ENCODE data around the gene LCP2.
"Not testable (repeated sequence)": the region's sequence is repeated elsewhere in the genome, so short reads cannot be mapped to it uniquely, and the experiment has no call there.

The LCP2 gene

DNA sequence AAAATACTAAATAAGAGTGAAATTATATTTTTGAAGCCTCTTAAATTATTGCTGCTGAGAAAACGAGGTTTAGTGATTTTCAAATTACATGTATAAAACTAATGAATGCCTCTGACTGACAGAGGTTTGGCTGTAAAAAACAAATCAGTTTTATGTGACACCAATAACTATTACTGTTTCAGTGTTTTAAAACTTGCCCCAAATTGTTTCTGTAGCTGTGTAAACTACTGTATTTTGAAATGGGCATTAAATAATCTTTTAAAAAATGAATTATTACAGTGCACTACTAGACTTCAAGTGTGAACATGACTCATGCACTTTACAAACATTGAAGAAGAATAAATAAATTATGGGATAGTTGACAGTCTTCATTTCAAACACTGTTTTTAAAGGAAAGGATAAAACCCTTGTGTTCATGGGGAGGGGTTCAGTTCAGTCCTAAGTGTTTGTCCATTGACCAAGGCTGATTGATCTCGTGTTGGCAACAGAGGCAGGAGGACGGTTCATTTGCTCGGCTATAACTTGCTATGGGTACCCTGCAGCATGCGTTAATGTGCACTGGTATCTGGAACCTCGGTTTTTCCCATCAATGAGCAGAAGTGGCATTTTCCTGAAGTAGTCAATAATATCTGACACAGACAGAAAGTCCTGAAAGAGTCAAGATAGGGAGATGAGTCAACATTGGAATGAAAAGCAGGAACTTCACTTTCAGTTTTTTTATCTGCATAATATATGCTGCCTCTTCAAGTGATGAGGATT, 49.2 kb downstream of the LCP2 start:
- no peak for DNase-seq (ENCODE audit: low read depth in 2 of 2)

DNA sequence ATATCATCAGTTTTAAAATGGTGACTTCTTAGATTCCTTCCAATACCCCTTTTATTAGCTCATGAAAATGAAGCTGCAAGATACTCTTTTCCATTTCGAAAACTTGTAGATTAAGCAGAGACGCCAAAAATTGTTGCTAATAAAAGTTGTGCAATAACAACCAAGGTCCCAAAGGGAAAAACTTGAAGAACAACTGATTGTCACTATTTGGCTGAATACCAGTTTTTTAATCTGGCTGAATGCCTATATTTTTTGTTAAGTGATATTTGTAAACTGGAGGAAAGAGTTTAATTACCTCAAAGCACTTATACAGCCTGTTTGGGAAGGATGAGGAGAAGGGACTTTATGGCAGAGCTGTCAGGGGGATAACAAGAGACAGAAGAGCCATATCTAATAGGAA, 50.2 kb downstream of the LCP2 start:
- no peak for DNase-seq (ENCODE audit: low read depth in 2 of 2)

DNA sequence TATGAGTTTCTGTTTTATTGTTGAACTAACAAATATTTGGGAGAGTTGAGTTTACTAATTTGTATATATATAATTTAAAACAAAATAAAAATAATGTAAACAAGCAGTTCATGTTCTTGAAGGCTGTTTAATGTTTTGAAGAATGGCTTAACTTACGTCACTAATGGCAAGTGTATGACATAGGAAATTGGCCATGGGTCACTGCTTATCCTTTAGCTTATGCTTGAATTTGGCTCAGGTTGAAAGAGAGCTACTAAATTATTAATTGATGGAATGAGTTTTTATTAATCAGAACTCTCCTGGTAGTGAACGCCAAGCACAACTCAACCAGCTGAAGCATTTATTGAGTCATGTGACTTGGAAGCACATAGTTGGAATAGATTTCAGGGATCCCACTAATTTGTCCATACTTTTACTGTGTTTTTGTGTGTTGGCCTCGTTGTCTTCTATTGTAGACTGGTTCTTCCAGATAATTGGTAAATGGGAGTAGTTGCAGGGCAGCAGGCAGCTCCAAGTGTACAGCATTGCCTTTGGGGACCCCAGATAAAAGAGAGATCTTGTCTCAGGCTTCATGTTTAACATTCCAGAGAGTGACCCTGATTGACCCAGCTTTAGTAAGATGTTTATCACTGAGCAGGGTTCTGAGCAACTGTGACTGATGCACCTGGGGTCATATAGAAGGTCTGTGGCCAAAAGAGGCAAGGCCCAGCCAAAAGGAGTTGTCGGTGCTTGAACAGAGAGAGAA, 51.3 kb downstream of the LCP2 start:
- no peak for DNase-seq (ENCODE audit: low read depth in 2 of 2)

DNA sequence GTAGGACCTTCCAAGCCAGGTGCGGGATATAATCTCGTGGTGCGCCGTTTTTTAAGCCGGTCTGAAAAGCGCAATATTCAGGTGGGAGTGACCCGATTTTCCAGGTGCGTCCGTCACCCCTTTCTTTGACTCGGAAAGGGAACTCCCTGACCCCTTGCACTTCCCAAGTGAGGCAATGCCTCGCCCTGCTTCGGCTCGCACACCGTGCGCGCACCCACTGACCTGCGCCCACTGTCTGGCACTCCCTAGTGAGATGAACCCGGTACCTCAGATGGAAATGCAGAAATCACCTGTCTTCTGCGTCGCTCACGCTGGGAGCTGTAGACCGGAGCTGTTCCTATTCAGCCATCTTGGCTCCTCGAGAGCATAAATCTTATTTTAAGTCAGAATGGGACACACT, 52.1 kb downstream of the LCP2 start:
- DNase-seq (ENCODE audit: low read depth in 2 of 2): not testable (repeated sequence)

DNA sequence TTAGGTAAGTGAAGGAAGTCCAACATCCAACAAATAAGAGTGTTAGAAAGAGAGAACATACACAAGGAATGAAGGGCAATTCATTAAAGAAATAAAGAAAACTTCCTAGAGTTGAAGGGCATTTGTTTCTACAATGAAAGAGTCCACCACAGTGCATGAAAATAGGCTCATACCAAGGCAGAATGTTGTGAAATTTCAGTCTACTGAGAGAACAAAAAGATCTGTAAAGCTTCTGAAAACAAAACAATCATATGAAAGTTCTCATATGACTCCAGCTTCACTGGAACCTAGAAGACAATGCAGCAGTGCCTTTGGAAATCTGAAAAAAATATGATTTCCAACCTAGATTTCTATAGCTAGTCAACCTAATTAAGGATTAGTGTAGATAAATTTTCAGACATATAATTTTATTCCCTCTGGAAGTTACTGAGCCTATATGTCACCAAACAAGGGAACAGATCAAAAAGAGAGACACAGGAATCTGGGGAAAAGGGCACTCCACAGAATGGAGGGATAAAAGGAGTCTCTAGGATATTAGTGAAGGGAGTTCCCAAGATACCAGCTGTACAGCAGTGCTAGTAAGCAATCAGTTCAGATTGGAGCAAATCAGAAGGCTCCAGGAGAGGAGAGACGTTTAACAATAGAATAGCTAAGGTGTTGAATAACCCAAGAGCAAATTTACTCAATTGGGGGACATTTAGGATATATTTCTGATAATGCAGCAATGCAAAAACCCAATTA, 59.0 kb downstream of the LCP2 start:
- no peak for DNase-seq (ENCODE audit: low read depth in 2 of 2)

DNA sequence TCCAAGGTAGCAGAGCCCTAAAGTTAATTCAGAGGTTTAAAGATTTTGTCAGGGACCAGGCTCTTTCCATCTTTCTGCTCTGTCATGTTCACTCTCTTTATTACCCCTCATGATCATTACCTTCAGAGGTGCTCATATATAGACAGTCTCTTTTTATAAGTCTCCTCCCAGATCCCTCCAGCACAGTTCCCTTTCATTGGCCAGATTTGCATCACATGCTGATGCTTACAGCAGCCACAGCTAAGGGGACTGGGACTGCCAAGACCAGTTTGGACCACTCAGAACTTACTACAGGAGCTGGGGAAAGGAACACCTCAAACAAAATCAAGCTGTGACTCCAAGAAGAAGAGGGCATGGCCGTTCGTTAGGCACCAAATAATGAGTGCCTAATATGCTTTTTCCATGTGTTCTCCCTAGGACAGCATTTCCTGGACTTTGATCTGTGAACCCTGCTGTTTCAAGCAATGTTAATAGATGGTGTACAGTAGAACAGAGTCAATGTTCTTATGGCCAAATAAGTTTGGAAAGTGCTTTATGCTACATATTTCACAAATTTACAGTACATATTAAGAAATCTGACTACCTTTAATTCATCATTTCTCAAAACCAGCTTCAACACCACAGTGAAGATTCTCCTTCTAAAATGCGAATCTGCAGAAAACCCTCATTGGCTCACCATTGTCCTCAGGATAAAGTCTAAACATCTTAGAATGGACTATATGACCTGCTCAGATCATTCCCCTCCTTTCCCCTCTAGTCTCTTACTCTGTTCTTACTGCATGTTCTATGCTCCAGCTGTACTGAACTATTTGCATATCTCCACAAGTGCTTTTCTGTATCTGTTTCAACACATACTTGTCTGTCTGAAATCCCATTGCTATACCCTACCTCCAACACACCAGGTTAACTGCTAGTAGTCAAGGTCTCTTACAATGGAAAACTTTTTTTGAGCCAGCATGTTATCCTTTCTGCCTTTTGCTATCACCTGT, 61.4 kb downstream of the LCP2 start:
- DNase-seq (ENCODE audit: low read depth in 2 of 2): no peak

DNA sequence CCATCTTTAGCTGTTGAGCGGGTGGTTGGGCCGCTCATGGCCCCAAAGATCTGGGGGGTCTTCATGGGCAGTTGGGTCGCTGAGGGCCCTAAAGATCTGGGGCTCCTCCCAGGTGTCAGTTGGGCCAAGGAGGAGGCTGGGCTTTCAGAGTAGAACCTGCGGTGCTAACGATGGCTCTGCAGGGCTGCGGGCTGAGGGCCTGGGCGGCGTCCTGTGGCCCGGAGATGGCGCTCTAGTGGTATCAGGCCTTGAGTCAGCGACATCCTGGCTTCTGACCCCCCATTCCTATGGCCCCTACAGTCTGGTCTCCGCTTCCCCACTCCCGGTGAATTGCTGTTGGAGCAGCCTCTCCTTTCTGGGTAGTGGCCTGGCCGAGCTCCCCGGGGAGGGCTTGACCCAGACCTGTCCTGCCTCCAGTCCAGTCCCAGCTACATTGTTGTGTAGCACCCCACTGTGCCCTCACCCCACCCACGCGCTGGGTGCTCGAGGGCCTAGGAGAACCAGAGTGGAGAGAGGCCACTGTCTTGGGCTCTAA, 64.2 kb downstream of the LCP2 start:
- no peak for DNase-seq (ENCODE audit: low read depth in 2 of 2)

DNA sequence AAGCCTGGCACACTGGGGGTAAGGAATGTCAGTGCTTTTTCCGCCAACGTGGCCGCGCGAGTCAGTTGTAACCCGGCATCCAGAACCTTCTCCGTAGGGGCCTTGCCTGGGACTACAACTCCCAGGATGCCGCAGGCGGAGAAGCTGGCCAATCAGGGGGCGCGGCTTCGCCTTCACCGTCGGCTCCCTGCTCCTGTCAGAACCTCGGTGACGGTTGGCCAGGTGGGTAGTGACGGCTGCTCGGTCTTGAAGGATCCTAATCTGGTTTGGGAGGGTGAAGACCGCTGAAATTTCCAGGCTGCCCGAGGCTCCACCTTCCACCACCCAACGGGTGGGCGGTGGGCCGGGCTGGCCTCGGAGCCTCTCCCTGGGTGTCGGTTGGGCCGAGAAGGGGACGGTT, 64.8 kb downstream of the LCP2 start, which contains the start of gene C5orf58:
C5orf58 (plus strand) TSS at position 200 of the 400 bp plus-strand sequence. CDS start 1,992 bp downstream, outside the sequence.
- no peak for DNase-seq (ENCODE audit: low read depth in 2 of 2)

DNA sequence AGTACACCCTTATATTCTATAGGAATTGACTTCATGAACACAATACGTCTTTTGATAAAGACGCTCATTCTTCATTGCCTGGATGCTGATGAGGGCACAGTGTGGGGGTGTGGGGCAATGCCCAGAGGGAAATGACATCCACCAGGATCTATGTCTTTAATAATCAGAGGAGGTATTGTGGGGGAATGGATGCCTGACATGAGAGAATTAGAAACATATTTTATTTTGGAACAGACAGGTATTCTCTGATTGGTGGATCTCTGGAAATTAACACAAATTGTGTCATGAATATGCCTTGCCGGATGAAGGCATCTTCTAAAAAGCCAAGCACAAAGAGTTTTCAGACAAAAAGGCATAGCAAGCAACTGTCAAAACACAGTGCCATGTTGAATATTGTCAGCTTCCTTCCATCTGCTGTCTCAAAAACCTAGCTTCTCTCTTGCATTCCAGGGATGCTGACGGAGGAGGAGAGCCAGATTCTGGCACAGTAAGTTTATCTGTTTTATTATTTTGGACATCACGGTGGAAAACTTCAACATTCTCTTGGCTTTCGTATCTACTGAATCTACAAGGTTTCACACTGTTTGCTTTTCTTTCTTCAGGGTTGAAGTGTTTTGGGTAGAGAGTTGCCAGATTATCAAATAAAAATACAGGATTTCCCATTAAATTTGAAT, 68.7 kb downstream of the LCP2 start:
- no peak for DNase-seq (ENCODE audit: low read depth in 2 of 2)

DNA sequence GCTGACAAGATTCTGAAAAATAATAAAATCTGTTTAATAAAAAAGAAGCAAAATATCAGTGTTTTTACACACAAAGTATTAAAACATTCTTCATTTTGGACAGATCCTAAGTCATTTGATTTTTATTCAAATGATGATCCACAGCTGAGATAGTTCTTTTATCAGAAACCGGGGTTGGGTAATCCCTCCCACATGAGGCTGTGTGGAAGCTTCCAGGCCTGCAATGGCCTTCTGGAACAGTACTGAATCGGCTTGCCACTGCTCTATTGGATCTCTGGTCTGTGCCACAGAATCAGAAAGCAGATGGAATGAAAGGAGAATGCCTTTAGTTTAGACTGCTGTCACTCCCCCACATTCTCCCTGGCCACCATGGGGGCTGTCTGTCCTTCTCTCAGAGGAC, 70.9 kb downstream of the LCP2 start:
- no peak for DNase-seq (ENCODE audit: low read depth in 2 of 2)

DNA sequence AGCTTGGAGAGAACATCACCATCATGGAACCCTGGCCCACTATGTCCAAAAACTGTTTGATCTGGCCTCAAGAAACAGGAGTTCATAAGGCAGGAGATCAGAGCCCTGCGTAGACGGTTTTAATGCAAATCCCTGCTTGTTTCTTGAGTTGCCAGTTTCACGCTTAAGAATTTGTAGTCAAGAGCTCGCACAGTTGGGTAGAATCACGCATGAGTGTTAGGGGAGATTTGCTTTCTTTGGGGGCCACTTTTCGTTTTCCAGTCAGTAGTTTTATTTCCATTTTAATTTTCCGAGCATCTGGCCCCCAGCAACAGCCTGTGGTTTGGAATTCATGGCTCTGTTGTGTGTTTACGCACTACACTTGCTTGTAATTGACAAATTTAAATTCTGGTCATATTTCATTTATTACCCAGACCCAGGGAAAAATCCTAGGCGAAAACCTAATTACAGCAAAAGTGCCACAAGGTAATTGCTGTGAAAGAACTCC, 71.4 kb downstream of the LCP2 start:
- DNase-seq (ENCODE audit: low read depth in 2 of 2): no peak

DNA sequence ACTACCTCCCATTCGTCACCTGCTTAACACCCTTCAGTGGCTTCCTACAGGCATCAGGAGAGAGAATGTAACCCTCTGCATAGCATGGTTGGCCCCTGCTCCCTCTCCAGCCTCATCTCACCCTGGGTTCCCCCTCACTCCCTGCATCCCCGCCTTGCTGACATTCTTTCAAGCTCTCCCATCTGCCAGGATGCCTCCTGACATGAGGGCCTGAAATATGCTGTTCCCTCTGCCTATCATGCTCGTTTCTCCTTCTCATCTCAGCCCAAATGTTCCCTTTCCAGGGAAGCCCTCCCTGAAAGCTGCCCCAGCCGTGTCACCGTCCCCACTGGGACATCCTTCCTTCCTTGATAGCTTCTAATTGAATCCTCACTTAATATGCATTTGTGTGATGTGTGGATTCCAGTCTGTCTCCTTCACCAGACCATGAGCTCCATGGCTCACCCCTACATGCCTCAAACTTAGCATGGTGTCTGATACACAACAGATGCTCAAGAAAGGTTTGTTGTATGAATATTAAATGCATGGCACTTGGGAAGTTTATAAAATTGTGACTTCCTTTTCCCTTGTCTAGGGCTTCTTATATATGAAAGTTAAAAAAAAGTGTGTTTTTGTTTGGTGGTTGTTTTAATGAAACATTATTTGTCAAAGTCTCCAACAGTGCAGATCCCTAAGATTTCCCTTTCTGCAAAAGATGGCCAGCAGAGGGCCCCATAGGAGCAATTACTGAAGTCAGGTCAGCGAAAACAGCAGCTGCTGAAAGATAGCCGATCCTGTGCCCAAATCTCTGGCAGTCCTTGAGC, 72.0 kb downstream of the LCP2 start:
- peak; percentile 49 to 64 for DNase-seq (ENCODE audit: low read depth in 2 of 2)

DNA sequence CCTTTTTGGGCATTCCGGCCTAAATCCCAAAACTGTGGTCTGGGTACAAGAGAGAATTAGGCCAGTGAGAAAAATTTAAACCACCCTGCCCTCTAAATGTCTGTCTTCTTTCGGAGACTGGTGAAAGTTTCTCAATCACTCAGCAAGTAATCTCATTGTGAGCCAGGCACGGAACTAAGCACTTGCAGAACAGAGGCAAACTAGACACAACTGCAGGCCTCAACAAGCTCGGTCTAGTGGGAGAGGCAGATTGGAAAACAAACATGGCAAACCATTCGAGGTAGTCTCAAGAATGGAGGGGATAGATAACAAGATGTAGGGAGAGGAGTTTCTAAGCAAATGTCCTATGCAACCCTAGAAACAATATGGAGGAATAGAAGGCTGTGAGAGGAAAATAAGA, 73.7 kb downstream of the LCP2 start:
- no peak for DNase-seq (ENCODE audit: low read depth in 2 of 2)

DNA sequence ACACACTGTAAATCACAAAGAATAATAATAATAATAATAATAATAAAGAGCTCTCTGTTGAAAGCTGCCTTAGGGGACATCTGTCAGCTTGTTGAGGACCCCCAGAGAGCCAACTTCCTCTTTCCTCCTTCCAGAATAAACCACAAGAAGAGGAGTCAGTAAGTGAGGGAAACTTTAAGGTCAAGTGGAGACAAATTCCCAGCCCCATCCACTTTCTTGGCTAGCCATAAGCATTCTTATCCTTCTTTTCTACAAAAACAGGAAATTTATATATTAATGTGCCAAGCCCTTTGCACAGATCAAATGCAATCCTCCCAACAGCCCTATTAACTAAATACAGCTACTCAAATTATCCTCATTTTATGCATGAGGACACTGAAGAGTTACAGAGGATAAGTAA, 74.2 kb downstream of the LCP2 start:
- DNase-seq (ENCODE audit: low read depth in 2 of 2): no peak

DNA sequence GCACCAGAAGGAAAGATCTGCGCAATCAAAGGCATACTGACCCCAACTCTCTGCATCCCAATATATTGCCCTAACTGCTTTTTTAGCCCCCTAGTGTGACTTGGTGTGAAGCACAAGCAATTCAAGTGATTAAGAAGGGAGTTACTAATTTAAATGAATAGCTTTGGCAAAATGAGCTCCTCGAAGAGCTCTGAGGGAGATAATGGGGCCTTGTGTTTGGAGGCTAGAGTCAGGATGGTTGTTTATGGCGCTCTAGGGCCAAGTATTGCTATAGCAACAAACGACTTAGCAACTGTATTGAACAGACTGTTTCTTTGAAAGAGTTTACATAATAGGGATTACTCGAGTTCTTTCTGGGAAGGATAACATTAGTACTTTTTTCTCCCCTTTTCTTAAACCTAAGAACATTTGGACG, 76.2 kb downstream of the LCP2 start:
- no peak for DNase-seq (ENCODE audit: low read depth in 2 of 2)

DNA sequence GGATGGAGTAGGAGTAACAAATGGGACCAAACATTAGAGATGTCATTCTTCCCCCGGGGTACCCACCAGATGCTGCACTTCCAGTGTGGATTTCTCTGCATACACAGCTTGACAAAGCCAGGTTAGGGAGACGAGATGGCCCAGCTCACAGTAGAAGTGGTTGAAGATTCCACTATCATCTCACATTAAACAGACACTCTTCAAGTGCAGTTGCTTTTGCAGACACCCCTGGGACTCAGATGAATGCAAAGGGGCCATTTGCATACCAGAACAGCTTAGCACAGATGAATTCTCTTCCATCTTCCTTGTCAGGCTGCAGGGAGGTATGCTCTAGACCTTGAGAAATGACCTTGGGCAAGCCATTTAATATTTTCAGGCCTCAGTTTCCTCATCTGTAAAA, 77.4 kb downstream of the LCP2 start:
- no peak for DNase-seq (ENCODE audit: low read depth in 2 of 2)

DNA sequence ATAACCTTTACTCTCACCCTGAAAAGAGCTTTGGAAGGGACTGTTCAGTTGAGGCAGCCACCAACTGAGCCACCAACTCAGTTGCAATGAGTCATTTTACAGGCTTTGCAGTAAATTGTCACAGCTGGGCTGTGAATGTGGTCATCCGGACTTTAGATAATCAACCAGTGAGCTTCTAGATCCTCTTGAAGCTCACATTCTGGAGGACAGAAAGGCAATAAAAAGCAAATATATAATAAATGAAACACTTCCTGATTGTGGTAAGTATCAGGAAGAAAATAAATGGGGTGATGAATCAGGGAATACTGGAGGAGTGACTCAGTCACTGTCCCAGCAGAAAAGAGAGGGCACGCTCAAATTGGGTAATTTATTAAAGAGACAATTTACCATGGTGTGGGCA, 78.0 kb downstream of the LCP2 start:
- no peak for DNase-seq (ENCODE audit: low read depth in 2 of 2)

DNA sequence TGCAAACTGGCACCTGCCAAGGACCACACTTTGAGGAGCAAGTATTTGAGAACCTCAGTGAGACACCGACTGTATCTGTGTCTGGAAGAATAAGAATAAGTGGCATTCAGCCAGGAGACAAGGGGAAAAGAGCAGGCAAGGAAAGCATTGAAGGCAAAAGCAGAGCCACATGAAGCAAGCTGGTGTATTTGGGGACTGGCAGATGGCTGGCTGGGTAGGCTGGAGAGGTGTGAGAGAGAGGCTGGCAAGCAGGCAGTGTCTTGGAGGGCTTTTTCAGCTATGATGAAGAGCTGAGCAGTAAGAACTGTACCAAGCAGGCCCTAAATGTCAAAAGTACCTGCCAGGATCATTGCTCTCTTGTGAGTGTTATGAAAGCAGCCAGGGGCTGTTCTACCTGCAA, 78.9 kb downstream of the LCP2 start:
- no peak for DNase-seq (ENCODE audit: low read depth in 2 of 2)

DNA sequence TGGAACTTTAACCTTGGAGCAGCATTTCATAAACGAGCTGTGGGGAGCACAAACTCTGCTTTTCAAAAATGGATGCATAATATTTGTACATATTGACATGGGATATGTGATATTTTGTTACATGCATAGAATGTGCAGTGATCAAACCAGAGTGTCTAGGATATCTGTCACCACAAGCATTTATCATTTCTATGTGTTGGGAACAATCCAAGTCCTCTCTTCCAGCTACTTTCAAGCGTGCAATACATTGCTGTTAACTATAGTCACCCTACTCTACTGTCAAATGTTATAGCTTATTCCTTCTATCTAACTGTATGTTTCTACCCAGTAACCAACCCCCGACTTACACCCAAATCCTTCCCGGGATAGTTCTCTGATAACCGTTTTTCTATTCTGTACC, 79.7 kb downstream of the LCP2 start:
- DNase-seq (ENCODE audit: low read depth in 2 of 2): no peak
